ENCODE measurements around the gene MARCHF6.
A peak's percentile ranks its signal among the peaks of the same experiment; 100 is the strongest.
"Not testable (repeated sequence)": the region's sequence is repeated elsewhere in the genome, so short reads cannot be mapped to it uniquely, and the experiment has no call there.

Gene MARCHF6

GRCh38 chr5:10353241-10354047 is at the start of gene MARCHF6:
MARCHF6 (plus strand) TSS chr5:10353695; CDS start chr5:10353899, 204 bp downstream.
- peak within 1 kb of the TSS; percentile 68 to 99 (median 95) for H3K4me3 ChIP-seq
- H3K27ac ChIP-seq = peak within 1 kb of the TSS; percentile 93 to 100 (median 98)

- Histone ChIP-seq H3K27ac (no peak overlapping the region), H3K4me3 (no peak overlapping the region)
These were observed 49.8 kb upstream of the MARCHF6 start for GRCh38 chr5:10303699-10304170.

DNA sequence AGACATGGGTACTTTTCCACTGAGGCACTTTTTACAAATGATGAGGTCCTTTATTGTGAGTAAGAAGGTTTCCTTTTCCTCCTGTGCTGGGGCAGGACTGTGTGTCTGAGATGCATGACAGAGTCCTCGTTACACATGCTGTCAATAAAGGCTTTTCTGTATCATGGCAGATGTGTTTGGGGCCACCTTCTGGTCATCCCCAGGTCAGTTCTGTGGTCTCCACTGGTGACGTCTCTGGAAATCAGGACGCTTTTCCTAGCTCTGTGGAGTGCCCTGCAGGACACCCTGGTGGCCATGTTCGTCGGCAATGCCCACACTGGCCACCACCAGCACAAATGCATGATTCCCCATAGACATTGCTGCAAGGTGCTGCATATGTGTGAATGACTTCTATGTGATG is 48.6 kb upstream of the MARCHF6 start:
- no peak overlapping the region for H3K4me3 ChIP-seq
- no peak overlapping the region for H3K27ac ChIP-seq

- peak overlapping the region in 1 of 21 experiments; percentile 32 for H3K27ac ChIP-seq
- H3K4me3 ChIP-seq = no peak overlapping the region
These were observed 47.4 kb upstream of the MARCHF6 start for GRCh38 chr5:10306114-10306513.

- Histone ChIP-seq H3K4me3 (peak overlapping the region in 5 of 7 experiments; percentile 29 to 55 (median 39)), H3K27ac (peak overlapping the region in 4 of 21 experiments; percentile 45 to 78 (median 63))
These were observed 46.7 kb upstream of the MARCHF6 start for GRCh38 chr5:10306806-10307205.

- H3K4me3 ChIP-seq = peak within 1 kb of the TSS; percentile 29 to 55 (median 39)
- peak within 1 kb of the TSS in 17 of 21 experiments; percentile 8 to 81 (median 62) for H3K27ac ChIP-seq
These were observed 46.0 kb upstream of the MARCHF6 start, which contains the start of gene CMBL for GRCh38 chr5:10307206-10308148. CMBL (minus strand) TSS chr5:10307902; CDS start chr5:10290762, 17,140 bp downstream.

DNA sequence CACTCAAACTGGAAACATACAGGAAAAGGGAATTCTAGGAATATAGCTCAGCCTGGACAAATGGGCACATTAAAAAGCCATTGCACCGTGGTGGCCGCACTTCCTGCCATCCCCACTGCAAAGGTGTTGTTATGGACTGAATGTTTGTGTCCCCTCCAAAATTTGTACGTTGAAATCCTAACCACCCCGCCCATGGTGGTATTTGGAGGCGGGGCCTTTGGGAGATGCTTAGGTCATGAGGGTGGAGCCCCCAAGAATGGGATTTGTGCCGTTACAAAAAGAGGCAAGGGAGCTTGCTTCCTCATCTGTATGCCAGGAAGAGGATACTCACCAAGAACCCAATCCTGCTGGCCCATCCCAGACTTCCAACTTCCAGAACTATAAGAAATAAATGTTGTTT is 44.7 kb upstream of the MARCHF6 start:
- Histone ChIP-seq H3K4me3 (no peak overlapping the region), H3K27ac (no peak overlapping the region)

DNA sequence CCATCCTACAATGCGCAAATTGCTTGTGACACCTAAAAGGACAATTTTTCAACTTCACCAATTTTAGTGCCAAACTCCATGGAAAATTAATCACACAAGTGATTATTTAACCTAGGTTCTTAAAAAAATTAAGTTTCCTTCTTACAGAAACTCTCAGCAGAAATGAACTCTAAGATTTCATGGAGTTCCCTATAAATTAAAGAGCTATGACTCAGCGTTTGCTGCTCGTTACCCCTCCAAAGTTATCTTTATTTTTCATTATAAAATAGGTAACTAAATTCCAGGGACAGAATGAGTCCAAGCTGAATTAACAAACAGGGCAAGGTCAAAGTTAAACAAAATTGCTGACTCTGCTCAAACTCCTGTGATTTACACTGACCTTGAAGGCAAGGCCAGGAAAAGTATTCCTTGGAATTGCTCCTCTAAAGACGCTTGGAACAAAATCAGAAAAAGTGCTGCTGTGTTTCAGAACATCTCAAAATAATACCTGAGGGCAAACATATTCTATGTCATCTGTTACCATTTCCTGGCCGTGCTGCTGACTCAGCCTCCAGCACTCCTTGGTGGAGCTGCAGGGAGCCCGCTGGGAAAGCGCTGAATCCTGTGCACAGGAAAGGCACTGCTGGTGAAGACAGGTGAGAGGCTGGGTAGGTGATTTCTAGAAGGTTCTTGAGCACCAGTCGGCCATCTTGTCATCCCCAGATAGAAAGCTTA is 43.3 kb upstream of the MARCHF6 start:
- H3K4me3 ChIP-seq = no peak overlapping the region
- H3K27ac ChIP-seq = no peak overlapping the region

DNA sequence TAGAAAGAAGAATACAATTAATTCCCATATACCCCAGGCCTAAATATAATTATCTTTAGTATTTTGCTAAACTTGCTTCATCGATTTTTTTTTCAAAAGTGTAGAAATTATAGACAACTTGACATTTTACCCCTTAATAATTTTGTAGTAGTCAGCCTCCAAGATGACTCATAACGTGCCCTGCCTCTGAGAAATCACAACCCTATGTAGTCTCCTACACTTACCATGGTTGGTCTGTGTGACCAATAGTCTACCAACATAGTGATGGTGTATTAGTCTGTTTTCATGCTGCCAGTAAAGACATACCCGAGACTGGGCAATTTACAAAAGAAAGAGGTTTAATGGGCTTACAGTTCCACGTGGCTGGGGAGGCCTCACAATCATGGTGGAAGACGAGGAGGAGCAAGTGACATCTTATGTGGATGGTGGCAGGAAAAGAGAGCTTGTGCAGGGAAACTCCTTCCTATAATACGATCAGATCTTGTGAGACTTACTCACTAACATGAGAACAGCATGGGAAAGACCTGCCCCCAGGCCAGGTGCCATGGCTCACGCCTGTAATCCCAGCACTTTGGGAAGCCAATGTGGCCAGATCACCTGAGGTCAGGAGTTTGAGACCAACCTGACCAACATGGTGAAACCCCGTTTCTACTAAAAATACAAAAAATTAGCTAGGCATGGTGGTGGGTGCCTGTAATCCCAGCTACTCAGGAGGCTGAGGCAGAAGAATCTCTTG is 42.5 kb upstream of the MARCHF6 start:
- not testable (repeated sequence) for H3K27ac ChIP-seq, H3K4me3 ChIP-seq

- Histone ChIP-seq H3K4me3 (no peak overlapping the region), H3K27ac (no peak overlapping the region)
These were observed 41.7 kb upstream of the MARCHF6 start for GRCh38 chr5:10311595-10312425.

GRCh38 chr5:10315201-10315600 is 38.3 kb upstream of the MARCHF6 start:
- H3K4me3 ChIP-seq = no peak overlapping the region
- no peak overlapping the region for H3K27ac ChIP-seq

DNA sequence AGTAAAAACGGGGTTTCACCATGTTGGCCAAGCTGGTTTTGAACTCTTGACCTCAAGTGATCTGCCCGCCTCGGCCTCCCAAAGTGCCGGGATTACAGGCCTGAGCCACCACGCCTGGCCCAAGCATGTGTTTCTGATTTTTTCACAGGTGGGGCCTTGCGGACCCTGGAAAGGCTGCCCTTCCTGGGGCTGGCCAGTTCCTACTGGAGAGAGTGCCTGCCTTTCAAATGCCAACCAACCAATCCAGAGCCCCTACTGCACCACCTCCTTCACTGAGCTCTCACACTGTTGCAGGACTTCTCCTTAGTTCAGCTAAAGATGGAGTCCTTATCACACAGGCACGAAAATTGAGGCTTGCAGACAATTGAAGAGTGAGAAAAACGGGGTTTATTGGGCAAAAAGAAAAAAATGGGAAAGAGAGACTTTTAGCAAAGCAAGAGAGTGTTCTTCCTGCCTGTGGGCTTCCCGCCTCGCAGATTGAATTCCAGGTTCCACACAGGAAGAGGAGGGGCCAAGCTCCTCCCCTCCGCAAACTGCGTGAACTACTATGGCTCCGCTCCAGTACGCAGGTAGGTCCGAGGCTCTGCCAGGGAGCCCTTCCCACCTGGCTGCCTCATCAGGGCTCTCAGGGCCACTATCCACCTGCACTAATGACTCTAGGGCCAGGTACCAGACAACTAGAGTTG is 37.5 kb upstream of the MARCHF6 start:
- Histone ChIP-seq H3K27ac (no peak overlapping the region), H3K4me3 (no peak overlapping the region)

DNA sequence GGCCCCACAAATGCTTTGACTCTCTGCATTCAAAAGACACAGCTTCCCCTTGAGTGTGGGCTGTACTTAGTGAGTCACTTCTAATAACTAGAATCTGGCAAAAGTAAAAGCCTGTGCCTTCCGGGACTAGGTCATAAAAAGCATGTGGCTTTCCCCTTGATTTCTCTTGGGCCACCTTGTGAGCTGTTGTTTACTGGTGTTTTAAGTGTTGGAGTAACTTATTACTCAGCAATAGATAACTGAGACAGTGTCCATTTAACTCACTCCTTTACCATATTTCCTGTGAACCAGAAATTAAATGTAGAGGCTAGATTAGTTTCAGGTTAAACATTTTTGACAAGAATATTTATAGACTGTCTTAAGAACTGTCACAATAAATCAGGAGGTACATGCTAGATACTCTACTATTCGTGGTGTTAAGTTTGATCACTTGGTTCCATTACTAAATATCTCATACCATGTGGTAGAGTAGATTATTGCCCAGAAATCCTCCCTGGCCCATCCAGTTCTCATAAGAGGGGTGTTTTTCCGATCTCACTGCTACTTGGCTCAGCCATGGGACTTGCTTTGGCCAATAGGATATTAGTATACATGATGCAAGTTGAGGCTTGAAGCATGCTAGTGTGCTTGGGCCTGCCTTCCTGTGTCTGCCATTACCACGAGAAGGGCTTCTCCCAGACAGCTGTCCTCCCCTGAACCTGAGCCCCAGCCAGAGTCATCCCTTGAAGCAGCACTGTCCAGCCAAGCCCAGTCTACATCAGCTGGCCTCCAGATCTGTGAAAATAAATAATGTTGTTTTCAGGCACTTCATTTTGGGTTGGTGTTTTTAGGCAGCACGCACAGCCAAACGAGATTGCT is 35.4 kb upstream of the MARCHF6 start:
- H3K27ac ChIP-seq = no peak overlapping the region
- no peak overlapping the region for H3K4me3 ChIP-seq

GRCh38 chr5:10319202-10319851 is 34.2 kb upstream of the MARCHF6 start:
- Histone ChIP-seq H3K4me3 (no peak overlapping the region), H3K27ac (no peak overlapping the region)

GRCh38 chr5:10320793-10321192 is 32.7 kb upstream of the MARCHF6 start:
- no peak overlapping the region for H3K27ac ChIP-seq
- H3K4me3 ChIP-seq = no peak overlapping the region

DNA sequence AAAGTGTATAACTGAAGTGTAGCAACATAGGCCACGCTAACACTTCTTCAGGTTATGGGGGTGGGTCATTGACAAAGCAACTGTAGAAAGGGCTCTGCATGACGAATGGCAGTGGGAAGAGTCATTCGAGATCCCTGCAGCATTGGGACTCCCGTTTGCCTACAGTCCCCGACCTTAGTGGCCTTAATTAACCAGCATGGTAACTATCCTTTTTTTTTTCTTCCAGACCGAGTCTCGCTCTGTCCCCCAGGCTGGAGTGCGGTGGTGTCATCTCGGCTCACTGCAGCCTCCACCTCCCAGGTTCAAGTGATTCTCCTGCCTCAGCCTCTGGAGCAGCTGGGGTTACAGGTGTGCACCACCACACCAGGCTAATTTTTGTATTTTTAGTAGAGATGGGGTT is 31.6 kb upstream of the MARCHF6 start:
- H3K27ac ChIP-seq = no peak overlapping the region
- H3K4me3 ChIP-seq = no peak overlapping the region

All from skin epidermis (tissue), 12 donors.